SJCRH30 (cell line): Measurements from ENCODE around the gene TPD52L1. TPM values are rescaled to one million over a fixed set of nuclear protein-coding genes. Genes with fewer than 3 reads are reported as not detected.

Experiments
- DNase-seq, 2 experiments: peaks; one replicate each; pipeline ENCODE4 v3.0.0-alpha.2; 2015 to 2020
- H3K27ac ChIP-seq: fragments of 250-450 bp; sonication (Bioruptor Pico); 2 replicates; pipeline ENCODE4 v1.5.1; 2020; ENCODE audit warnings: mild to moderate bottlenecking, moderate library complexity
- H3K27me3 ChIP-seq: fragments of 250-450 bp; sonication (Bioruptor Pico); 2 replicates; pipeline ENCODE4 v1.5.1; 2020; ENCODE audit warnings: mild to moderate bottlenecking, moderate library complexity
- H3K36me3 ChIP-seq: fragments of 250-450 bp; sonication (Bioruptor Pico); 2 replicates; pipeline ENCODE4 v1.5.1; 2020; ENCODE audit warnings: mild to moderate bottlenecking, moderate library complexity
- H3K4me1 ChIP-seq: fragments of 250-450 bp; sonication (Bioruptor Pico); 2 replicates; pipeline ENCODE4 v1.5.1; 2020; ENCODE audit warnings: mild to moderate bottlenecking, moderate library complexity
- H3K4me3 ChIP-seq: fragments of 250-450 bp; sonication (Bioruptor Pico); 2 replicates; pipeline ENCODE4 v1.5.1; 2020; ENCODE audit warnings: mild to moderate bottlenecking, moderate library complexity
- H3K9me3 ChIP-seq: fragments of 250-450 bp; sonication (Bioruptor Pico); replicated peaks from 2 replicates; pipeline ENCODE4 v1.5.1; 2020; ENCODE audit warnings: mild to moderate bottlenecking, moderate library complexity
- total RNA-seq: library from RNA; depleted of rRNA; stranded (reverse); fragments of >200 nt; shearing (Covaris generic); gene quantifications from 2 replicates; pipeline ENCODE4 v1.2.3, GENCODE V29; 2014

The TPD52L1 gene
- total RNA-seq, 1 experiment from 2014 or later = not detected

DNA sequence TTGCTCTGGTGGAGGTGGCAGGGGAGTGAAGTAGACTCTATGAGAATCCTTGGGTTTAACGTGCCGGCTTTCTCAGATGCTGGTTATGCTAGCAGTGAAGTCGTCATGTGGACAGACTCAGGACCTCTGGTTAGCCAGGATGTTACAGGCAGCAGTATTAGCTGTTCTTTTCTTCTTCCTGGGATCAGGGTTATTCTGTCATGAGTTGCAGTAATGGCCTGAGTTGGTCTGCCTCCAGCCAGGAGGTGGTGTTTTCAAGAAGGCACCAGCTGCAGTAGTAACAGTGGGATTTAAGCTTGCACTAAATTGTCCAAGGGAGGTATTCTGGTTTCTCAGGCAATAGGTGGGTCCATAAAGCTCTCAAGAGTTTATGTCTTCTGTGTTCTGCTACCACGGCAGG lies 91.5 kb downstream of the TPD52L1 start:
- Histone ChIP-seq H3K4me1 (no peaks in the 10 kb centered on the region), H3K27me3 (no peaks in the 10 kb centered on the region), H3K4me3 (no peak overlapping the region), H3K9me3 (no peaks in the 10 kb centered on the region), H3K27ac (no peak overlapping the region), H3K36me3 (no peaks in the 10 kb centered on the region)
- no peak for DNase-seq

DNA sequence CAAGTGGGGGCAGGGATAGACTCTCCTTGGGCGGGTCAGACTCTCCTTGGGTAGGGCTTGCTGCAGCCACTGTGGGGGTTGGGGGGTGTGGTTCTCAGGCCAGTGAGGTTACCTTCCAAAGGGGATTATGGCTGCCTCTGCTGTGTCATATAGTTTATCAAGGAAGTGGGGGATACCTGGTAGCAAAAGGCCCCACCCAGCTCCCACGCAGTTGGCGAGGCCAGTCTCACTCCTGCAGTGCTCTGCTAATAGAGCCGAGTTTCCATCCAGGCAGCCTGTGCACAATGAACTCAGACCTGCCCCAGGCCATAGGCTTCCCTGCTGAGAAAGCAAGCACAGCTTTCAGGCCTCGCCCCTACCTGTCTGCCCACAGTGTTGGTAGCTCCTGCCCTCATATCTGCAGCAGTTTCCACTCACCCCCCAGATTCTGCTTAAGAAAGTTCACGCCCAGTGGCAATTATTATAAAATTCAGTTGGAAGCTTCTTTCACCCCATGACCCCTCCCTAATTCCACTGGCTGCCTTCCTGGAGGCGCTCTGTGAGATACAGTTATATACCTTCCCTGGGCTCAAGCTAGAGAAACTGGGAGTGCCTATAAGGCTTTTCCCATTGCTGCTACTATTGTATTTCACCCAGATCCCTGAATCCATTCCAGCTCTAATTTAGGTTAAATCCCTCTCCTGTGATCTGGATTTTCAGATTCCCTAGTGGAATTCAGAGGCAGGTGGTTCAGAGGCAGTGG lies 92.1 kb downstream of the TPD52L1 start:
- H3K9me3 ChIP-seq = no peaks in the 10 kb centered on the region
- no peak for DNase-seq
- no peaks in the 10 kb centered on the region for H3K36me3 ChIP-seq
- H3K4me3 ChIP-seq = no peak overlapping the region
- no peaks in the 10 kb centered on the region for H3K4me1 ChIP-seq
- H3K27me3 ChIP-seq = no peaks in the 10 kb centered on the region
- no peak overlapping the region for H3K27ac ChIP-seq

DNA sequence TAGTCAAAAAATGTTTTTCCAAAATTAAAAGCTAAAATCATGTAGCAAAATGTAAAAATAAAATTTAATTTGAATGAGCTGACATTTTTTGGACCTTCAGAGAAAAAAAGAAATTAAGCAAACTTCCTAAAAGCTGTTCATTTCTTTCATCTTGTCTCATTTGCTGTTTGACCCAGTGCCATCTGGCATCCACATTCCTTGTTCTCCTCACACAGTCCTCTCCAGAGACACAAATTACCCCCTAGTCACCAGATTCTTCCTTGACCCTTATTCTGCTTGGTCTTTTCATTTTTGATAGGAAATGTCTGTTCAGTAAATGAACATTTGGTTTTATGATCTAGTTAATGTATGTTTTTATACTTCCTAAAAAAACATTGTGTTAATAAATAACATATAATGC lies 93.0 kb downstream of the TPD52L1 start:
- DNase-seq = no peak
- H3K4me1 ChIP-seq = peaks cover 5% of the 10 kb centered on the region; the same call in 1 of the 2 replicates
- H3K36me3 ChIP-seq = no peaks in the 10 kb centered on the region
- H3K27me3 ChIP-seq = no peaks in the 10 kb centered on the region
- no peak overlapping the region for H3K27ac ChIP-seq
- H3K4me3 ChIP-seq = no peak overlapping the region
- no peaks in the 10 kb centered on the region for H3K9me3 ChIP-seq

DNA sequence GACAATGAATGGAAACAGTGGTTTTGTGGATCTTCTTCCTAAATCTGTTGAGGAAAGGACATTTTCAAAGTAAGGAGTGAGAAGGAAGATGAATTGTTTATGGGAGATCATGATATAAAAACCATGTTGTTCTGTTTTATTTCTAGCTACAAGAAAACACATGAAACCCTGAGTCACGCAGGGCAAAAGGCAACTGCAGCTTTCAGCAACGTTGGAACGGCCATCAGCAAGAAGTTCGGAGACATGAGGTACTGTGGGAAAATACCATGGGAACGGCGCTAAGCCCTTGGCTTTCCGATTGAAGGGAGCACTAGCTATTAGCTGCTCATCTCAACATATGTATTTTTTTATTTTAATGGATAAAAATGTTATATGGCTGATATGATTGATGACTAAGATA lies 94.6 kb downstream of the TPD52L1 start:
- Histone ChIP-seq H3K4me3 (no peak overlapping the region), H3K36me3 (no peaks in the 10 kb centered on the region), H3K9me3 (no peaks in the 10 kb centered on the region), H3K4me1 (peaks cover 20% of the 10 kb centered on the region), H3K27me3 (no peaks in the 10 kb centered on the region), H3K27ac (no peak overlapping the region)
- DNase-seq = no peak

DNA sequence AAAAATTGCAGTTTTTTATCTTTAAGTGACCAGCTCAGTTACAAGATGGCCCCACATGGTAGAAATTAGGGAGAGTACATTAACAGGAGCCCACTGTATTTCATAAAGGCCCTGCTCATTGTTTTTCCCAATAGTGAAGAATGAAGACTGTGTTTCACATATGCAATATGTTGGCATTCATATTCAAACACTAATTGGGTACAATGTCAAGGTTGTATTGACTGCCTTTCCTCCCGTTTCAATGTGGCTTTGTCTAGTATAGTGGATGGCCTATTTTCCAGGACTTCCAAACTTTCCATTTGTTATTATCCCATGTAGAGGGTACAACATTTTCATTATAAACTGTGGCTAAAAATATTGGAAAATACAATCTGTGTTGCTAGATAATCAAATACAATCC lies 96.9 kb downstream of the TPD52L1 start:
- Histone ChIP-seq H3K36me3 (no peaks in the 10 kb centered on the region), H3K4me3 (no peak overlapping the region), H3K27ac (no peak overlapping the region), H3K9me3 (no peaks in the 10 kb centered on the region), H3K27me3 (no peaks in the 10 kb centered on the region), H3K4me1 (peaks cover 25% of the 10 kb centered on the region)
- DNase-seq = no peak

DNA sequence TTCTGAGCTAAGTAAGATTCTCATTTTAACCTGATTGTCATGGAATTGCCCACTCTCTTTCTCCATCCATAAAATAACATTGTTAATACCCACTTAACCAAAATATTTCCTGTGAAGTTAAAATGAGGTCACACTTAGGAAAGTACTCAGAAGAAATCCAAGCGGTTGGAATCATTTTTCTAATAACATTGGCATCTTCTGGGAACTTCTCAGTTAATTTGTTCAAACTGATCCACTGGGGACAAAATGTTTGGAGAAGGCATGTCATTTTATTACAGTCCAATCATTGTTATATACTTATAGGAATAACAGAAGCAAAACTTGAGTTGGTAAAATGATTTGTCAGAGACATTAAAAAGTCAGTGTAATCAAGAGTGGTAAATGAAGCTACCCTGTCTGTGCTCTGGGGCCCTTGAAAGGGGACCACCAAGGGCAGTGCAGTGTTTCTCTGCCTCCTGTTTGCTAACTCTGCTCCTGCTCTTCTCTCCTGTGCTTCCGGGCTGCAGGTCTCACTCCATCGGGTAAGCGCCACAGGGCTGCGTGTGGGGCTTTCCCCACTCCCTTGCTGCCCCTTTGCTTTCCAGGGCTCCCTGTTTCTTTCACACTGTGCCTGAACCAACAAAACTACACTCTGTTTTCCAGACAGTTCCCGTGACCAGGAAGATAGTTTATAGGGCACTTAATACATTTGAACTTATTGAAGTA lies 98.1 kb downstream of the TPD52L1 start:
- Histone ChIP-seq H3K36me3 (no peaks in the 10 kb centered on the region), H3K4me3 (no peak overlapping the region), H3K9me3 (no peaks in the 10 kb centered on the region), H3K4me1 (peaks cover 25% of the 10 kb centered on the region), H3K27me3 (no peaks in the 10 kb centered on the region), H3K27ac (no peak overlapping the region)
- peak; percentile 16 to 46 for DNase-seq

DNA sequence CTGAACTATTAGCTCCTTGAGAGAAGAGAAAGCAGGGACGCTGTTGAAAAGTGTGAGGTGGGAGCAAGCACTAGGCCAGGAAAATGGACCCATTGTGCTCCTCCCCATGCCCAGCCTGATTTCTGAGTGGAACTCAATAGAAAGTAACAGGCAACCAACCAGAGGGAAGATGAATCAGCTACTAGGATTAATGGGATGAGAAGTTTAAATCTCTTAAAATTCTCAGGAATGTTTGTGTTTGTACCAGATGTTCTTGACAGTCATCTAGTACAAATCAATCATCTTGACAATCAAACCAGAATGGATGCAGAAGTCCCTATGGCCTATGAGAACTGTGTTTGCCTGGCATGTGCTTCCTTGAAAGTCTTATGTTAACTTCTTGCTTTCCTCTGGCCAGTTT lies 99.3 kb downstream of the TPD52L1 start:
- Histone ChIP-seq H3K27ac (no peak overlapping the region), H3K9me3 (no peaks in the 10 kb centered on the region), H3K36me3 (no peaks in the 10 kb centered on the region), H3K4me3 (no peak overlapping the region), H3K4me1 (peaks cover 25% of the 10 kb centered on the region), H3K27me3 (no peaks in the 10 kb centered on the region)
- peak; percentile 31 to 45 for DNase-seq

DNA sequence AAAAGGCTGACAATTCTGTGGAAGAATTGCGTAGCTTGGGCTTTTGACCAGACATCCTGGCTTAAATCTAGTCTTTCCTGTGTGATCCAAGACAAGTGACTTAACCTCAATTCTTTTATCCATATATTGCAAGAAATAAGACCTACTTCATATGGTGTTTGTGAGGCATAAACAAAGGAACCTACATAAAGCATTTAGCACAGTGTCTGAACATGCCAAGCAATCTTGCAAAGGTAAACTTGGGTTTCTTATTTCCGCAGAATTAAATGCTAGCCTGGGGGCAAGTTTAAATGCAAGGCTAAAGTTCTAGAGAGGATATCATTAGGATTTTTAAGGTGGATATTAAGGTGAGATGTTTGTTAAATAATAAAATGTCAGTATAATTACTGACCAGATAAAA lies 100.3 kb downstream of the TPD52L1 start:
- Histone ChIP-seq H3K9me3 (no peaks in the 10 kb centered on the region), H3K27ac (no peak overlapping the region), H3K4me3 (no peak overlapping the region), H3K27me3 (no peaks in the 10 kb centered on the region), H3K4me1 (peaks cover 25% of the 10 kb centered on the region), H3K36me3 (no peaks in the 10 kb centered on the region)
- no peak for DNase-seq

GRCh38 chr6:125254321-125254720 lies 100.7 kb downstream of the TPD52L1 start:
- no peak overlapping the region for H3K27ac ChIP-seq

GRCh38 chr6:125255201-125255600 lies 101.6 kb downstream of the TPD52L1 start:
- no peaks in the 10 kb centered on the region for H3K9me3 ChIP-seq
- H3K27me3 ChIP-seq = no peaks in the 10 kb centered on the region
- H3K4me3 ChIP-seq = no peak overlapping the region
- no peaks in the 10 kb centered on the region for H3K36me3 ChIP-seq
- no peak overlapping the region for H3K27ac ChIP-seq
- H3K4me1 ChIP-seq = peaks cover 25% of the 10 kb centered on the region
- DNase-seq = no peak

More at GRCh38 chr6:125254321-125254720, 100.7 kb downstream of the TPD52L1 start:
- DNase-seq = no peak
- Histone ChIP-seq H3K27me3 (no peaks in the 10 kb centered on the region), H3K36me3 (no peaks in the 10 kb centered on the region), H3K4me3 (no peak overlapping the region), H3K9me3 (no peaks in the 10 kb centered on the region), H3K4me1 (peaks cover 25% of the 10 kb centered on the region)

DNA sequence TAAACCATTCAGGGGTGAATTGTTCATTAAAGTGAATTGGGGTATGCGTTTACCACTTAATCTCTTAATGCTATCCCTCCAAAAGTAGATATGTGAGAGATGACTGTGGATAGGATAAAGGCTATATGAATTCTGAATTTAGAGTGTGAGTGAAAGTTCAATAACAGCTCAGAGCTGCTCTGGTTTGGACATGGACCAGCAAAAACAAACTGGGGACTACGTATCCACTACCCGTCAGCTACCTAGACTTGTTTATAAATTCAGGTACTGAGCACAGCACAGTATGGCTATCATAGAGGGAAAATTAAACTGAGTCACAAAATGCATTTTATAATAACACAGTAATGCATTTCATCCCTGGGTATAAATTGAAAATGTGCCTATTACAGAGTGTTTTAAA lies 103.8 kb downstream of the TPD52L1 start:
- Histone ChIP-seq H3K9me3 (no peaks in the 10 kb centered on the region; the same call in 1 of the 2 replicates), H3K4me1 (peaks cover 13% of the 10 kb centered on the region), H3K27ac (no peak overlapping the region), H3K27me3 (no peaks in the 10 kb centered on the region), H3K4me3 (no peak overlapping the region), H3K36me3 (no peaks in the 10 kb centered on the region)
- no peak for DNase-seq

GRCh38 chr6:125258651-125259353 lies 105.2 kb downstream of the TPD52L1 start:
- Histone ChIP-seq H3K27me3 (no peaks in the 10 kb centered on the region), H3K4me1 (no peaks in the 10 kb centered on the region), H3K9me3 (no peaks in the 10 kb centered on the region; the same call in 1 of the 2 replicates), H3K4me3 (no peak overlapping the region), H3K27ac (no peak overlapping the region), H3K36me3 (no peaks in the 10 kb centered on the region)
- DNase-seq = no peak

DNA sequence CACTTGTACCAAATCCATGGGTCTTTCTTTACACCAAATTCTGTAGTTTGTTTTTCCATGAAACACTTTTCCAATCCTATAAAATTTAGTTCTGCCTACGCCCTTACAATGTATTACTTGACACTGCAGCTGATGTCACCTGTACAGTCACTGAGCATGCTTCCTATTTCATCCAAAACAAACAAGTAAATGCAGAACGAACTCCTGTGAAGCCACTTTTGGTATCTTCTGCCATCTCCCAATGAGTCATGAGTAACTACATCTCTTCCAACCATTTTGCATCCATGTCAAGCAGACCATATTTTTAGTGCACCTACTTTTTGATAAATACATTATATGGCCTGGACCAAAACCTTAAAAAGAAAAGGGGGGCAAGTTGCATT lies 105.8 kb downstream of the TPD52L1 start:
- H3K4me3 ChIP-seq = no peak overlapping the region
- H3K36me3 ChIP-seq = no peaks in the 10 kb centered on the region

GRCh38 chr6:125262016-125263013 lies 108.7 kb downstream of the TPD52L1 start:
- Histone ChIP-seq H3K4me3 (no peak overlapping the region), H3K27me3 (no peaks in the 10 kb centered on the region), H3K27ac (no peak overlapping the region), H3K36me3 (no peaks in the 10 kb centered on the region), H3K4me1 (no peaks in the 10 kb centered on the region), H3K9me3 (no peaks in the 10 kb centered on the region; the same call in 1 of the 2 replicates)
- DNase-seq = no peak

More for the DNA sequence above, 105.8 kb downstream of the TPD52L1 start:
- no peak overlapping the region for H3K27ac ChIP-seq
- no peaks in the 10 kb centered on the region; the same call in 1 of the 2 replicates for H3K9me3 ChIP-seq
- H3K27me3 ChIP-seq = no peaks in the 10 kb centered on the region
- no peak for DNase-seq
- no peaks in the 10 kb centered on the region for H3K4me1 ChIP-seq
